HG02970 (cell line): ENCODE results near the gene RNF13.
"Not testable (repeated sequence)": the region's sequence is repeated elsewhere in the genome, so short reads cannot be mapped to it uniquely, and the experiment has no call there.

Experiments used
- ATAC-seq: cut with Tn5 transposase; IDR thresholded peaks from one replicate; pipeline ENCODE4 v1.9.1; 2021; ENCODE audit warnings: mild to moderate bottlenecking, moderate library complexity, moderate number of reproducible peaks; ENCODE audit not compliant: unreplicated experiment, low FRiP score

RNF13 gene

GRCh38 chr3:149977386-149977785, 164.4 kb downstream of the RNF13 start:
- no peak for ATAC-seq

- not testable (repeated sequence) for ATAC-seq
These were observed 169.0 kb downstream of the RNF13 start for GRCh38 chr3:149981979-149982378.

GRCh38 chr3:149983053-149983452, 170.0 kb downstream of the RNF13 start:
- not testable (repeated sequence) for ATAC-seq

- no peak for ATAC-seq
These were observed 170.6 kb downstream of the RNF13 start for GRCh38 chr3:149983628-149984027.

GRCh38 chr3:149989307-149989706, 176.3 kb downstream of the RNF13 start:
- ATAC-seq: no peak

GRCh38 chr3:149990423-149990948, 177.5 kb downstream of the RNF13 start:
- no peak for ATAC-seq

- no peak for ATAC-seq
These were observed 179.5 kb downstream of the RNF13 start for GRCh38 chr3:149992416-149993058.

- ATAC-seq: no peak
These were observed 185.9 kb downstream of the RNF13 start for GRCh38 chr3:149998946-149999345.

- ATAC-seq: no peak
These were observed 186.4 kb downstream of the RNF13 start for GRCh38 chr3:149999421-149999820.

GRCh38 chr3:150000641-150001040, 187.6 kb downstream of the RNF13 start:
- ATAC-seq: no peak

GRCh38 chr3:150005243-150006112, 192.5 kb downstream of the RNF13 start:
- ATAC-seq: no peak

GRCh38 chr3:150006794-150007193, 193.8 kb downstream of the RNF13 start:
- ATAC-seq: no peak
